ENCODE results near the gene KIAA0513. TPM values are rescaled to one million over a fixed set of nuclear protein-coding genes. Genes with fewer than 3 reads are reported as not detected.

Gene KIAA0513
- total and polyA plus RNA-seq, 2 donors (not counting 1 experiment from before 2014, with no cell fraction given) = 1.1 to 2.1 TPM

GRCh38 chr16:85054948-85055492 is 27.4 kb downstream of the KIAA0513 start:
- peak overlapping the region; percentile 69 for H3K4me2 ChIP-seq (replicated peaks; ENCODE audit: low read depth, low read length, poor library complexity, severe bottlenecking)
- H4K20me1 ChIP-seq (ENCODE audit: control insufficient read depth, insufficient read depth, low read length, poor library complexity, severe bottlenecking) = no peaks in the 10 kb centered on the region
- no peaks in the 10 kb centered on the region for H3K79me2 ChIP-seq (ENCODE audit: control insufficient read depth, insufficient read depth, low read length)
- ATAC-seq (ENCODE audit: low read depth) = no peak
- CTCF ChIA-PET = interaction anchor here (0.5 to 1.6 kb wide), 3 partner anchors 31 to 60 kb away, joined by 3 to 11 read pairs (median 4); no protein-coding TSS in a partner anchor
- H3K4me3 ChIP-seq (ENCODE audit: control extremely low read depth in 1 of 5, extremely low read depth in 1 of 5, insufficient read depth in 1 of 5, low read depth in 2 of 5, low read length in 4 of 5) = peak overlapping the region; percentile 20 to 42 (median 34)
- H3K9me3 Mint-ChIP-seq (ENCODE audit: insufficient read depth) = no peaks in the 10 kb centered on the region
- H3K4me1 ChIP-seq (ENCODE audit: control insufficient read depth in 2 of 2, insufficient read depth in 2 of 2, low read length in 2 of 2) = peaks cover 38 to 41% of the 10 kb centered on the region in 2 donors
- H3K4me1 Mint-ChIP-seq = peaks cover 38% of the 10 kb centered on the region
- peaks cover 0 to 5% (median 0%) of the 10 kb centered on the region in 3 donors for H3K9me3 ChIP-seq (ENCODE audit: control extremely low read depth in 1 of 3, control insufficient read depth in 2 of 3, insufficient read depth in 1 of 3, low read length in 2 of 3)
- peak overlapping the region; percentile 35 to 59 for H3K27ac ChIP-seq (ENCODE audit: low read length in 2 of 2)
- TF ChIP-seq EZH2 (IDR thresholded peaks at IDR 0.05; ENCODE audit: borderline replicate concordance, insufficient read depth, low read depth, low read length, poor library complexity, severe bottlenecking) (no peak), CTCF (IDR thresholded peaks at IDR 0.05) (no peak)
- peak overlapping the region; percentile 83 for H3K27ac Mint-ChIP-seq
- peak overlapping the region; percentile 83 for H3K4me3 Mint-ChIP-seq
- no peaks in the 10 kb centered on the region for H3K36me3 ChIP-seq (replicated peaks in 1 of 2; ENCODE audit: control extremely low read depth in 1 of 2, control insufficient read depth in 1 of 2, extremely low read depth in 1 of 2, insufficient read depth in 2 of 2, low read length in 1 of 2)
- peaks cover 0 to 5% (median 1%) of the 10 kb centered on the region in 4 experiments for H3K27me3 ChIP-seq (replicated peaks in 1 of 4; ENCODE audit: control extremely low read depth in 1 of 4, control insufficient read depth in 3 of 4, insufficient read depth in 4 of 4, low read length in 3 of 4)
- DNase-seq = no peak
- peaks cover 11% of the 10 kb centered on the region for H3K27me3 Mint-ChIP-seq
- POLR2A ChIA-PET = interaction anchor here (0.6 kb wide), 1 partner anchor 31 kb away, joined by 6 read pairs; no protein-coding TSS in a partner anchor
- peak overlapping the region; percentile 27 for H3K9ac ChIP-seq (ENCODE audit: low read length)
- peak overlapping the region; percentile 68 for H2AFZ ChIP-seq (ENCODE audit: insufficient read depth, low read depth, low read length, poor library complexity, severe bottlenecking)
- WGBS (ENCODE audit: insufficient coverage) = 40% methylated on average over 4 of the region's 6 CpGs
- intact Hi-C loops (cut with micrococcal nuclease) = loop anchor here (2.0 kb wide), 2 partner anchors 26 to 44 kb away; partner anchors contain the start of gene ZDHHC7
